Measurements from ENCODE around the gene SHTN1. TPM values are rescaled to one million over a fixed set of nuclear protein-coding genes. Genes with fewer than 3 reads are reported as not detected.

SHTN1 gene
- total and polyA plus RNA-seq, 2 donors (not counting 1 experiment from before 2014, with no cell fraction given), result 0.06 to 0.34 TPM

DNA sequence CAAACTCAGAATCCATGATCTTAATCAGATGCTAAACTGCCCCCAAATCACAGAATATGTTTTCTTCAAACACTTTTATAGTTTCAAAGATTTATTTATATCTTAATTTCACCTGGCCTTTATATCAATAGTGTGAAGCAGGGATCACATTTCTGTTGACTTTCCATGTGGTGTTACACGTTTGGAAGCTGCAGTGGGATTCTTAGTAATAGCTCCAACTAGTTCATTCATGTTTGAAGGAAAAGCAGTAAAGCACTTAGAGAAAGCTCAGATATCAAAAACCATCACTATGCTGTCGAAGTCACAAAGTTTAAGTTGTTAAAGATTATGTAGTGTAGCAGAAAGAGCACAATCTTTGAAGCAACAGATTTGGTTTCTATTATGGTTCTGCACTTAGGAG lies 138.9 kb downstream of the SHTN1 start:
- Histone ChIP-seq H3K9ac (ENCODE audit: low read length) (no peak overlapping the region), H3K79me2 (ENCODE audit: control insufficient read depth, insufficient read depth, low read length) (no peaks in the 10 kb centered on the region), H3K27ac (ENCODE audit: low read length in 2 of 2) (no peak overlapping the region), H3K9me3 (ENCODE audit: control extremely low read depth in 1 of 3, control insufficient read depth in 2 of 3, insufficient read depth in 1 of 3, low read length in 2 of 3) (peaks cover 0 to 2% (median 0%) of the 10 kb centered on the region in 3 donors), H4K20me1 (ENCODE audit: control insufficient read depth, insufficient read depth, low read length, poor library complexity, severe bottlenecking) (no peaks in the 10 kb centered on the region), H2AFZ (ENCODE audit: insufficient read depth, low read depth, low read length, poor library complexity, severe bottlenecking) (no peak overlapping the region), H3K27me3 (replicated peaks in 1 of 4; ENCODE audit: control extremely low read depth in 1 of 4, control insufficient read depth in 3 of 4, insufficient read depth in 4 of 4, low read length in 3 of 4) (no peaks in the 10 kb centered on the region), H3K36me3 (replicated peaks in 1 of 2; ENCODE audit: control extremely low read depth in 1 of 2, control insufficient read depth in 1 of 2, extremely low read depth in 1 of 2, insufficient read depth in 2 of 2, low read length in 1 of 2) (no peaks in the 10 kb centered on the region), H3K4me2 (replicated peaks; ENCODE audit: low read depth, low read length, poor library complexity, severe bottlenecking) (no peak overlapping the region), H3K4me3 (ENCODE audit: control extremely low read depth in 1 of 5, extremely low read depth in 1 of 5, insufficient read depth in 1 of 5, low read depth in 2 of 5, low read length in 4 of 5) (no peak overlapping the region), H3K4me1 (ENCODE audit: control insufficient read depth in 2 of 2, insufficient read depth in 2 of 2, low read length in 2 of 2) (no peaks in the 10 kb centered on the region)
- ChIA-PET POLR2A (no interaction called here), CTCF (no interaction called here)
- ATAC-seq (ENCODE audit: low read depth) (no peak), DNase-seq (no peak)
- H3K4me1 Mint-ChIP-seq, result no peaks in the 10 kb centered on the region
- intact Hi-C loops (cut with micrococcal nuclease), result no loop called here
- H3K4me3 Mint-ChIP-seq, result no peak overlapping the region
- WGBS (ENCODE audit: insufficient coverage), result no CpG with 5 or more reads among the region's 2 CpGs
- H3K9me3 Mint-ChIP-seq (ENCODE audit: insufficient read depth), result no peaks in the 10 kb centered on the region
- H3K27ac Mint-ChIP-seq, result no peak overlapping the region
- TF ChIP-seq, protein P1, sequence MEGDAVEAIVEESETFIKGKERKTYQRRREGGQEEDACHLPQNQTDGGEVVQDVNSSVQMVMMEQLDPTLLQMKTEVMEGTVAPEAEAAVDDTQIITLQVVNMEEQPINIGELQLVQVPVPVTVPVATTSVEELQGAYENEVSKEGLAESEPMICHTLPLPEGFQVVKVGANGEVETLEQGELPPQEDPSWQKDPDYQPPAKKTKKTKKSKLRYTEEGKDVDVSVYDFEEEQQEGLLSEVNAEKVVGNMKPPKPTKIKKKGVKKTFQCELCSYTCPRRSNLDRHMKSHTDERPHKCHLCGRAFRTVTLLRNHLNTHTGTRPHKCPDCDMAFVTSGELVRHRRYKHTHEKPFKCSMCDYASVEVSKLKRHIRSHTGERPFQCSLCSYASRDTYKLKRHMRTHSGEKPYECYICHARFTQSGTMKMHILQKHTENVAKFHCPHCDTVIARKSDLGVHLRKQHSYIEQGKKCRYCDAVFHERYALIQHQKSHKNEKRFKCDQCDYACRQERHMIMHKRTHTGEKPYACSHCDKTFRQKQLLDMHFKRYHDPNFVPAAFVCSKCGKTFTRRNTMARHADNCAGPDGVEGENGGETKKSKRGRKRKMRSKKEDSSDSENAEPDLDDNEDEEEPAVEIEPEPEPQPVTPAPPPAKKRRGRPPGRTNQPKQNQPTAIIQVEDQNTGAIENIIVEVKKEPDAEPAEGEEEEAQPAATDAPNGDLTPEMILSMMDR (IDR thresholded peaks at IDR 0.05), result no peak
- no peak for TF ChIP-seq EZH2 (IDR thresholded peaks at IDR 0.05; ENCODE audit: borderline replicate concordance, insufficient read depth, low read depth, low read length, poor library complexity, severe bottlenecking)
- no peaks in the 10 kb centered on the region for H3K27me3 Mint-ChIP-seq

- TF ChIP-seq, protein P1 (IDR thresholded peaks at IDR 0.05), result no peak
- TF ChIP-seq EZH2 (IDR thresholded peaks at IDR 0.05; ENCODE audit: borderline replicate concordance, insufficient read depth, low read depth, low read length, poor library complexity, severe bottlenecking), result no peak
- Mint-ChIP-seq H3K4me1 (no peaks in the 10 kb centered on the region), H3K9me3 (ENCODE audit: insufficient read depth) (no peaks in the 10 kb centered on the region), H3K27me3 (peaks cover 8% of the 10 kb centered on the region), H3K4me3 (no peak overlapping the region), H3K27ac (no peak overlapping the region)
- POLR2A ChIA-PET, result no interaction called here
- Histone ChIP-seq H2AFZ (ENCODE audit: insufficient read depth, low read depth, low read length, poor library complexity, severe bottlenecking) (no peak overlapping the region), H3K27ac (ENCODE audit: low read length in 2 of 2) (no peak overlapping the region), H3K4me2 (replicated peaks; ENCODE audit: low read depth, low read length, poor library complexity, severe bottlenecking) (no peak overlapping the region), H3K79me2 (ENCODE audit: control insufficient read depth, insufficient read depth, low read length) (no peaks in the 10 kb centered on the region), H3K9ac (ENCODE audit: low read length) (no peak overlapping the region), H3K4me3 (ENCODE audit: control extremely low read depth in 1 of 5, extremely low read depth in 1 of 5, insufficient read depth in 1 of 5, low read depth in 2 of 5, low read length in 4 of 5) (no peak overlapping the region), H4K20me1 (ENCODE audit: control insufficient read depth, insufficient read depth, low read length, poor library complexity, severe bottlenecking) (no peaks in the 10 kb centered on the region), H3K36me3 (replicated peaks in 1 of 2; ENCODE audit: control extremely low read depth in 1 of 2, control insufficient read depth in 1 of 2, extremely low read depth in 1 of 2, insufficient read depth in 2 of 2, low read length in 1 of 2) (no peaks in the 10 kb centered on the region), H3K4me1 (ENCODE audit: control insufficient read depth in 2 of 2, insufficient read depth in 2 of 2, low read length in 2 of 2) (no peaks in the 10 kb centered on the region), H3K27me3 (replicated peaks in 1 of 4; ENCODE audit: control extremely low read depth in 1 of 4, control insufficient read depth in 3 of 4, insufficient read depth in 4 of 4, low read length in 3 of 4) (no peaks in the 10 kb centered on the region), H3K9me3 (ENCODE audit: control extremely low read depth in 1 of 3, control insufficient read depth in 2 of 3, insufficient read depth in 1 of 3, low read length in 2 of 3) (peaks cover 0 to 2% (median 0%) of the 10 kb centered on the region in 3 donors)
- CTCF ChIA-PET, result no interaction called here
- intact Hi-C loops (cut with micrococcal nuclease), result no loop called here
- ATAC-seq (ENCODE audit: low read depth) (no peak), DNase-seq (no peak)
- WGBS (ENCODE audit: insufficient coverage), result no CpG with 5 or more reads among the region's 4 CpGs
Observed at GRCh38 chr10:116864436-116864835, 140.6 kb downstream of the SHTN1 start.

Measured in B cell (primary cell).